ENCODE results near the gene PHF23.

DNA sequence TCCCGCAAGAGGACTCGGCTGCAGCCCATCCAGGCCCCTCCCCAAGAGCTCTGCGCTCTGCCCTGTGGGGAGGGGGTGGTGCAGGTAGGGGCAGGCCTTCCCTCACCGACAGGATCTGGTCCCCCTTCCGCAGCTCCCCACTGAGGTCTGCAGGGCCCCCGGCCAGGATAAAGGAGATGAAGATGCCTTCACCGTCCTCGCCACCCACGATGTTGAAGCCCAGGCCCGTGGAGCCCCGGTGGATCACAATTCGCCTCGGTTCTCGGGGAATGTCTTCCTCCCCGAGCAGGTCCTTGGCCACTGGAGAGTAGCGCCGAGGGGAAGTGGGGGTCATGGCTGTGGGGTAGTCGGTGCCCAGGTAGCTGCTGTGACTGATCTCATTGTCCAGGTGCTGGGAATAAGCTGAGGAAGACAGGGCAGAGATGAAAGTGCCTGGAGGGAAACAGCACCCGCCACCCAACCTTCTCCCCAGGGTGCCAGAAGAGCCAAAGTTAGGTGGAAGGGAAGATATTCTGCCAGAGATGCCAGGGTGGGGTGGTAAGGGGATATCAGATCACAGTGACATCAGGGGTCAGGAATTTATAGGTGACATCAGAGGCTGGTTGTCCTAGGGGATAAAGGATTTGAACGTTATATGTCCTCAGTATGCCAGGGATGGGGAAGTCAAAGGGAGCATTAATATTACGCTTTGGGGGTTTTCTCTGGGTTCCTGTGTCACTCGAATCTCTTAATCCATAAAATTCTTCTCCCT lies 42.4 kb downstream of the PHF23 start:
- TF ChIP-seq GABPB1 (CRISPR knock-in tag; IDR thresholded peaks at IDR 0.05) (no peak), CREM (CRISPR knock-in tag; IDR thresholded peaks at IDR 0.05) (no peak), TCF7 (CRISPR knock-in tag; IDR thresholded peaks at IDR 0.05; ENCODE audit: low read depth) (no peak), NR2C2 (CRISPR knock-in tag; IDR thresholded peaks at IDR 0.05) (no peak), GRHL2 (CRISPR knock-in tag; IDR thresholded peaks at IDR 0.05; ENCODE audit: insufficient replicate concordance, severe bottlenecking) (no peak), JUN (CRISPR knock-in tag; IDR thresholded peaks at IDR 0.05) (no peak)
- TF ChIP-seq, protein P1, sequence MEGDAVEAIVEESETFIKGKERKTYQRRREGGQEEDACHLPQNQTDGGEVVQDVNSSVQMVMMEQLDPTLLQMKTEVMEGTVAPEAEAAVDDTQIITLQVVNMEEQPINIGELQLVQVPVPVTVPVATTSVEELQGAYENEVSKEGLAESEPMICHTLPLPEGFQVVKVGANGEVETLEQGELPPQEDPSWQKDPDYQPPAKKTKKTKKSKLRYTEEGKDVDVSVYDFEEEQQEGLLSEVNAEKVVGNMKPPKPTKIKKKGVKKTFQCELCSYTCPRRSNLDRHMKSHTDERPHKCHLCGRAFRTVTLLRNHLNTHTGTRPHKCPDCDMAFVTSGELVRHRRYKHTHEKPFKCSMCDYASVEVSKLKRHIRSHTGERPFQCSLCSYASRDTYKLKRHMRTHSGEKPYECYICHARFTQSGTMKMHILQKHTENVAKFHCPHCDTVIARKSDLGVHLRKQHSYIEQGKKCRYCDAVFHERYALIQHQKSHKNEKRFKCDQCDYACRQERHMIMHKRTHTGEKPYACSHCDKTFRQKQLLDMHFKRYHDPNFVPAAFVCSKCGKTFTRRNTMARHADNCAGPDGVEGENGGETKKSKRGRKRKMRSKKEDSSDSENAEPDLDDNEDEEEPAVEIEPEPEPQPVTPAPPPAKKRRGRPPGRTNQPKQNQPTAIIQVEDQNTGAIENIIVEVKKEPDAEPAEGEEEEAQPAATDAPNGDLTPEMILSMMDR (IDR thresholded peaks at IDR 0.05) = no peak
- TF ChIP-seq, protein P2, sequence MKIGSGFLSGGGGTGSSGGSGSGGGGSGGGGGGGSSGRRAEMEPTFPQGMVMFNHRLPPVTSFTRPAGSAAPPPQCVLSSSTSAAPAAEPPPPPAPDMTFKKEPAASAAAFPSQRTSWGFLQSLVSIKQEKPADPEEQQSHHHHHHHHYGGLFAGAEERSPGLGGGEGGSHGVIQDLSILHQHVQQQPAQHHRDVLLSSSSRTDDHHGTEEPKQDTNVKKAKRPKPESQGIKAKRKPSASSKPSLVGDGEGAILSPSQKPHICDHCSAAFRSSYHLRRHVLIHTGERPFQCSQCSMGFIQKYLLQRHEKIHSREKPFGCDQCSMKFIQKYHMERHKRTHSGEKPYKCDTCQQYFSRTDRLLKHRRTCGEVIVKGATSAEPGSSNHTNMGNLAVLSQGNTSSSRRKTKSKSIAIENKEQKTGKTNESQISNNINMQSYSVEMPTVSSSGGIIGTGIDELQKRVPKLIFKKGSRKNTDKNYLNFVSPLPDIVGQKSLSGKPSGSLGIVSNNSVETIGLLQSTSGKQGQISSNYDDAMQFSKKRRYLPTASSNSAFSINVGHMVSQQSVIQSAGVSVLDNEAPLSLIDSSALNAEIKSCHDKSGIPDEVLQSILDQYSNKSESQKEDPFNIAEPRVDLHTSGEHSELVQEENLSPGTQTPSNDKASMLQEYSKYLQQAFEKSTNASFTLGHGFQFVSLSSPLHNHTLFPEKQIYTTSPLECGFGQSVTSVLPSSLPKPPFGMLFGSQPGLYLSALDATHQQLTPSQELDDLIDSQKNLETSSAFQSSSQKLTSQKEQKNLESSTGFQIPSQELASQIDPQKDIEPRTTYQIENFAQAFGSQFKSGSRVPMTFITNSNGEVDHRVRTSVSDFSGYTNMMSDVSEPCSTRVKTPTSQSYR (CRISPR knock-in tag; IDR thresholded peaks at IDR 0.05) = no peak
- TF ChIP-seq, protein P3, sequence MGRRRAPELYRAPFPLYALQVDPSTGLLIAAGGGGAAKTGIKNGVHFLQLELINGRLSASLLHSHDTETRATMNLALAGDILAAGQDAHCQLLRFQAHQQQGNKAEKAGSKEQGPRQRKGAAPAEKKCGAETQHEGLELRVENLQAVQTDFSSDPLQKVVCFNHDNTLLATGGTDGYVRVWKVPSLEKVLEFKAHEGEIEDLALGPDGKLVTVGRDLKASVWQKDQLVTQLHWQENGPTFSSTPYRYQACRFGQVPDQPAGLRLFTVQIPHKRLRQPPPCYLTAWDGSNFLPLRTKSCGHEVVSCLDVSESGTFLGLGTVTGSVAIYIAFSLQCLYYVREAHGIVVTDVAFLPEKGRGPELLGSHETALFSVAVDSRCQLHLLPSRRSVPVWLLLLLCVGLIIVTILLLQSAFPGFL (CRISPR knock-in tag; IDR thresholded peaks at IDR 0.05; ENCODE audit: borderline replicate concordance) = no peak
- TF ChIP-seq, protein P4, sequence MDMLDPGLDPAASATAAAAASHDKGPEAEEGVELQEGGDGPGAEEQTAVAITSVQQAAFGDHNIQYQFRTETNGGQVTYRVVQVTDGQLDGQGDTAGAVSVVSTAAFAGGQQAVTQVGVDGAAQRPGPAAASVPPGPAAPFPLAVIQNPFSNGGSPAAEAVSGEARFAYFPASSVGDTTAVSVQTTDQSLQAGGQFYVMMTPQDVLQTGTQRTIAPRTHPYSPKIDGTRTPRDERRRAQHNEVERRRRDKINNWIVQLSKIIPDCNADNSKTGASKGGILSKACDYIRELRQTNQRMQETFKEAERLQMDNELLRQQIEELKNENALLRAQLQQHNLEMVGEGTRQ (CRISPR knock-in tag; IDR thresholded peaks at IDR 0.05) = no peak
